ENCODE data around the gene HTT.

Gene HTT

DNA sequence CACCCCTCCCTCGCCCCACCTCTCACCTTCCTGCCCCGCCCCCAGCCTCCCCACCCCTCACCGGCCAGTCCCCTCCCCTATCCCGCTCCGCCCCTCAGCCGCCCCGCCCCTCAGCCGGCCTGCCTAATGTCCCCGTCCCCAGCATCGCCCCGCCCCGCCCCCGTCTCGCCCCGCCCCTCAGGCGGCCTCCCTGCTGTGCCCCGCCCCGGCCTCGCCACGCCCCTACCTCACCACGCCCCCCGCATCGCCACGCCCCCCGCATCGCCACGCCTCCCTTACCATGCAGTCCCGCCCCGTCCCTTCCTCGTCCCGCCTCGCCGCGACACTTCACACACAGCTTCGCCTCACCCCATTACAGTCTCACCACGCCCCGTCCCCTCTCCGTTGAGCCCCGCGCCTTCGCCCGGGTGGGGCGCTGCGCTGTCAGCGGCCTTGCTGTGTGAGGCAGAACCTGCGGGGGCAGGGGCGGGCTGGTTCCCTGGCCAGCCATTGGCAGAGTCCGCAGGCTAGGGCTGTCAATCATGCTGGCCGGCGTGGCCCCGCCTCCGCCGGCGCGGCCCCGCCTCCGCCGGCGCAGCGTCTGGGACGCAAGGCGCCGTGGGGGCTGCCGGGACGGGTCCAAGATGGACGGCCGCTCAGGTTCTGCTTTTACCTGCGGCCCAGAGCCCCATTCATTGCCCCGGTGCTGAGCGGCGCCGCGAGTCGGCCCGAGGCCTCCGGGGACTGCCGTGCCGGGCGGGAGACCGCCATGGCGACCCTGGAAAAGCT, at the start of gene HTT, which contains the start of gene HTT-AS:
Gene HTT (plus strand): TSS at position 604 of the 768 bp plus-strand sequence. CDS start 145 bp downstream, at position 749.
Gene HTT-AS (minus strand): TSS at position 461 of the 768 bp plus-strand sequence.
- DNase-seq (ENCODE audit: low spot score), result peak; percentile 94

DNA sequence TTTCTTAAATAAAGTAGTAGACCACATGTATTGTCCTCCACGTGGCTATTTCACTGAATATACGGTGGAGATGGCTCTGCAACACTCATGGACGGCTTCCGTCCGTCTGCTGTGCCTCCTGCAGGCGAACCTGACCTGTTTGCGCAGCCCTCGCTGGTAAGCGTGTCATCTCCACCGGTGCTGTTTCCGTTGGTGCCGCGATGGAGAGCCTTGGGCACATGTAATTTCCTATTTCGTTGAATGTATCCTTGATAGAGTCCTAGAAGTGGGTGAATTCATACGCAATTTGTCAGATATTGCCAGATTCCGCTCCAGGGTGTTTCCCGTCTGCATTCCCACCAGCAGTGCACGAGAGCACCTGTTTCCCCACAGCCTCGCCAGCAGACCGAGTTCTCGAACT, 48.6 kb upstream of the HTT start:
- DNase-seq (ENCODE audit: low spot score), result no peak

DNA sequence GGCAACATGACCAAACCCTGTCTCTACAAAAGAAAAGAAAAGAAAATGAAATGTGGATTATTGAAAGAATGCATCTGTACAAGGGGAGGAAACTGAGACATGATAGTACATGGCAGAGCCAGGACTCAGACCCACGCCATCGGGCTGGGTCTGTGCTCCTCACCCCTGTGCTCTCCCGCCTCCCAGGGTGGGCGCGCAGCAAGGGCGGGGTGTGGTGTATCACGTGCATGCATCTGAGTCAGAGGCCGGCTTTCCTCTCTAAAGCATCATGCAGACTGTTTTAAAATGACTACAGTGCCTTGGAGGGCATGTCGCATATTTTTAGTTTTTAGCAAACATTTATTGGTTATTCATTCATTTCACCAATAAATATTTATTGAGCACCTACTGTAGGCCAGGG, 47.9 kb upstream of the HTT start:
- DNase-seq (ENCODE audit: low spot score), result no peak

DNA sequence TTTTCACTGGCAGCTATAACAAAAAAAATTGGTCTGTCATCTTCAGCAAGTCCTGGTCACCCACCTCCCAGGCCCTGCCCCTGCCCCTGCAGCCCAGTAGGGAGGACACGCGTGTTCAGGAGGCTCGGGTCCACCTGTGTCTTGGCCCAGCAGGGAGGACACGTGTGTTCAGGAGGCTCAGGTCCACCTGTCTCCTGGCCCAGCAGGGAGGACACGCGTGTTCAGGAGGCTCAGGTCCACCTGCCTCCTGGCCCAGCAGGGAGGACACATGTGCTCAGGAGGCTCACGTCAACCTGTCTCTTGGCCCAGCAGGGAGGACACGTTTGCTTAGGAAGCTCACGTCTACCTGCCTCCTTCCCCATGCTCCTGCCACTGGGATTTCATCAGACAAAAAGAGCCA, 45.0 kb upstream of the HTT start:
- DNase-seq (ENCODE audit: low spot score), result no peak

DNA sequence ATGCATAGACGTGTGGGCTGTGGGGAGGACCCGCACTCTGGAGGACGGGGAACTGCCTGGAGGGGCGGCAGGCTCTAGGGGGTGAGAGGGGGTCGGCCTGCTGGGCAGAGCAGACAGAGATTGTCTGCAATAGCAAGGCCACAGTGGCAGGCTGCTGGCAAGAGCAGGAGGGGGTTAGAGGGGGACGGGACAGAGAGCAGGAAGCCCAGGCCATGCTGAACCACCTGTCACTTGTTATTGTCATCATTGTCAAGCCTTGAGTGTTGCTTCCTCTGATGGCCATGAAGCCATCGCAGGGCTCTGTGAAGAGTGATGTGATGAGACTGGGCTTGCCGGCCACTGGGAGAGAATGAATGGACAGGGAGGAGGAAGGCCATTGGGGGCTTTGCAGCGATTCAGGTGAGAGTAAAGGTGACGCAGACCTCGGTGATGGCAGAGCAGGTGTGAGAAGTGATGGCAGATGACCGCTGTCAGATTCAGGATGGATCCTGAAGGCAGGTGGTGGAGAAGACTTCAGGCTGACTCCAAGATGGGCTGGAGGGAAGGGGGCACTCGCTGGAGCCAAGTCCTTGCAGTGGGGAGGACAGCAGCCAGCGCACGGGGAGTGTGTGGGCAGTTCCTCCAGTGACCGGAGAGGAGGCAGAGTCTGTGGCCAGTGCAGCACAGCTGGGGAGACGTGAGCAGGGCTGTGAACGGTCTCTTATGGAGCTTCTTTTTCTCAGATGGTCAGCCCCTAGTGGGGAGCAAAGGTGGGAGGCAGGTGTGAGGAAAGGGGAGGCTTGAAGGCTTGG, 43.7 kb upstream of the HTT start:
- no peak for DNase-seq (ENCODE audit: low spot score)

DNA sequence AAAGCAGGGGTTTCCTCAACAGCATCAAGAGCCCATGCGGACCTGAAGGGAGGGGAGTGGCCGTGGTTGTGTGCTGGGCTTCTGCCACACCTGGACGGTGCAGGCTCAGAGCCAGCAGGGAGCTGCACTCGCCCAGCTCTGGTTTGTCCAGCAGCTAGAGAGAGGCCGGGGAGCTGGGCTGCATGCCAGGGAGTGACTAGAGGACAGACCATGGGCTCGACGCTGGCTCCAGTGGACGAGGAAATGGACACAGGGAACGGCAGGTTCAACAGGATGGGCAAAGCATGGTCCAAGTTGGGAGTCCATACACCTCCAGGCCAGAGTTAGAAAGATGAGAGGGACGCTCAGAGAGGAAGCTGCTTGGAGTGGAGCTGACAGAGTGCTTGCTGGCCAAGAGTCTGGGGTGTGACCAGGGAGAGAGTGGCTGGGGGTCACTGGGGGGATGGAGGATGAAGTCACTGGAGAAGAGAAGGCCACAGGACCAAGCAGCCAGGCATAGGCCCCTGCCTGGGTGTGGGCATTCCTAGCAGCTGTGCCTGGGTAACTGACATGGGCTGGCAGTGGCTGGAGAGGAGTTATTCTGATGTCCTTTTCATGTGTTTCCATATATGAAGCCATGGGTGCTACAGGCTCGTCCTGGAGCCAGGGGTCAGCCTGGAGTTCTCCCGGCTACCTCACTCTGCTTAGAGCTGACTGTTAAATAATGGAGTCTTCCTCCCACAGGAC, 43.0 kb upstream of the HTT start:
- DNase-seq (ENCODE audit: low spot score), result no peak

DNA sequence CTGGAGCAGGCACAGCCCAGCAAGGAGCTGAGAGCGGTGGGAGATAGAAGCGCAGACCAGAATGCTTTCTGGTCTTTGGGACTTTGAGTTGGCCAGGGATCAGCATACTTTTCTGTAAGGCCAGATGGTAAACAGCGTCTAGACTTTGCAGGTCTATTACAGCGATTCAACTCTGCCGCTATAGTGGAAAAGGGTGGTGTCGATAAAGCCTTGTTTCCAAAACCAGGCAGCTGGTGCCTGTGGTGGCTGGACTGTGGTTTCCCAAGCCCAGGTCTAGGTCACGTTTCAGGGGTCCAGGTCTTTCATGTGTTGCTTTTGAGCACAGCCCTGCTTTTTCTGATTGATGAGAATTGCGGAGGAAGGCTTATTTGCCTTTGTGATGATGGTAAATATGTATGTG, 40.2 kb upstream of the HTT start:
- no peak for DNase-seq (ENCODE audit: low spot score)

DNA sequence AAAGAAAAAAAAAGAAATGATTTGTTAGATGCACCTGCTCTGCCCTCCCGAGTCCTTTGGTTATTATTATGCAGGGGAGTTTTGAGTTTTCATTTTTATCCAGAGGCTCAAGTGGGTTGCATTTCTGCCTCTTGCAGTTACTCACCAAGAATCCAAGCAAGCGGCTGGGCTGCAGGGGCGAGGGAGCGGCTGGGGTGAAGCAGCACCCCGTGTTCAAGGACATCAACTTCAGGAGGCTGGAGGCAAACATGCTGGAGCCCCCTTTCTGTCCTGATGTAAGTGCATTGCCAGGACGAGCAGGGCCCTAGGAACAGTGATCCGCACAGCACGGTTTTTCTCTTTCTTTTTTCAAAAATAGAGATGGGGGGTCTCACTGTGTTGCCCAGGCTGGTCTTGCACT, 39.2 kb upstream of the HTT start:
- DNase-seq (ENCODE audit: low spot score), result no peak

DNA sequence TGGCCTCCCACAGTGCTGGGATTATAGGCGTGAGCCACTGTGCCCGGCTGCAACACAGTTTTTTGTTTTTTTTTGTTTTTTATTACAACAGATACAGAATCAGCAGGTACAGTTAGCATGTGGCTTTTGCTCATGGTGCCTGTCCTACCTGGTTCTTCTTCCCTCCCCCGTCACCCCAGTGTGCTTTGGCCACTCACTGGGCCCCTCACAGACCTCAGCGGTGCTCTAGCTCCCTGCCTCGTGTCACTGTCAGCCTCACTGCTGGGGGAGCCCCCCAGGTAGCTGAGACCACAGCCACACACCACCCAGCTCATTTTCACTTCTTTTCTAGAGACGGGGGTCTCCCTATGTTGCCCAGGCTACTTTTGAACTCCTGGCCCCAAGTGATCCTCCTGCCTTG, 38.8 kb upstream of the HTT start:
- DNase-seq (ENCODE audit: low spot score), result no peak

DNA sequence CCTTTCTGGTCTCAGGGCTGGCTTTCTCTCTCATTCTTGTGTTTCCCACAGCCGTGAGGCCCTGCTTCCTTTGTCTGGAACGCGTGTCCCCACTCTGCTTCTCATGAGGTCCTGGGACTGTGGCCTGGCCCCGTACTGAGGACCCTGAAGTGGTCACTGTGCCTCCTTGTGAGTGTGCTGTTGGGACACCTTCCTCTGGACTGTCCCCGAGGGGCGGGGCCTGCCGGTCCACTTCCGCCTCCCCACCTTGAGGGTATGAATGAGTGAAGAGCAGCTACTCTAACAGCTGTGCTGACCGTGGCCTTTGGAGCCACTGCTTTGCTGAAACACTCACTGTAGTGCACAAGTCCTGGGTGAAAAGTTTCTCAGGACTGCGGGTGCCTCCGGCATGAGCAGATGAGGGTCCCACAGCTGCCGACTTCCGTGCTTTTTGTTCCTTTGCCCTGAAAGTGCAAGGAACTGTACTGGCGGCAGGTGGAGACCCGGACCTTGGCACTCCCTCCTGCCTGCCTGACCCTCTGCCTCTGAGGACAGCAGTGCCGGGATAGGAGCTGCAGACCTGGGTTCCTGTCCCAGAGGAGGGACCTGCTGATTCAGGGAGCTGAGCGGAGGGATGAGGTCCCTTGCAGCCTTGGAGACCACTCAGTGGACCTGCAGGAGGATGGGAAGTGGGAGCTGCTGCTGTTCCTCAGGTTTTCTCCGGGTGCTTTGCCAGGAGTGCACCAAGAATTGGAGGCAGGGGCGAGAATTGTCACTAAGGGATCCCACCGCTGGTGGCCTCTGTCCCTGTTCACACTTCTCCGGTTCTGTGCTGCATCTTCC, 38.1 kb upstream of the HTT start:
- DNase-seq (ENCODE audit: low spot score), result no peak

DNA sequence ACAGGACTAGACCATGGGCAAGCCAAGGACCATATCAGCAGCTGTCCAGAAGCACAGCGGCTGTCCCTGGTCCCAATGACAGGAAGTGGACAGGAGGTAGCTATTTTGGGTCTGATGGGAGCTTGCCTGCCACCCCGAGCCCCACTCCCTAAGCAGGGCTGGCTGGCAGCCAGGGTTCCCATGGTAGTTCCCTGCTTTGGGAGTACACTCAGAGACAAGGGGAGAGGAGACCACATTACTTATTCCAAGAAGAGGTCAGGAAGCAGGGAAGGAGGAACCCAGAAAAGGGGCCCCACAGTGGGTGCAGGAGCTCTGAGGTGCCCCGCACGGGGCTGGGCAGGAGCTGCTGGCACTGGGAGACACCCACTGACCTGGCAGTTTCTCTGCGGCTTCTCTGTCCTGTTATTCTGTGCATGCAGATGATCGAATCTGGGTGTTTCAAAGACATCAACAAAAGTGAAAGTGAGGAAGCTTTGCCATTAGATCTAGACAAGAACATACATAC, 36.5 kb upstream of the HTT start:
- DNase-seq (ENCODE audit: low spot score), result no peak

DNA sequence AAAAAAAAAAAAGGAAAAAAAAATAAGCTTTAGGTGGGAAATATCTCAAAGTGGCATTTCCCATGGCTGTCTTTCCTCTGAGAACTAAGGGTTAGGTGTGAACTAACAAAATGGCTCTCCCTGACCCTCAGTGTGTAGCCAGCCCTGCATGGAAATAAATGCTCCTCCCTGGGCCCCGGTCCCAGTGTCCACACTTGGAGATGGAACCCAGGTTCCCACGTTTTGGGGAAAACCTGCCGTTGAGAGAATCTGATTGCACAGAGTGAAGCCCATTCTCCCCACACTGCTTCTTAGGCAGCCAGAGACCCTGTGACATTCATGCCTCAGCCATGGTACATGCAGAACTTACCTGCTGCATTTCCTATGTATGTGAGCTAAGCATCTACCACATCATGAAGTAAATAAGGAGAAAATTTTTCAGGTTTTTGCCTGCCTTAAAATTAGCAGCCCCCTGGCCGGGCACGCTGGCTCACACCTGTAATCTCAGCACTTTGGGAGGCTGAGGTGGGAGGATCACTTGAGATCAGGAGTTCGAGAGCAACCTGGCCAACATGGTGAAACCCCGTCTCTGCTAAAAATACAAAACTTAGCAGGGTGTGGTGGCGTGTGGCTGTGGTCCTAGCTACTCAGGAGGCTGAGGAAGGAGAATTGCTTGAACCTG, 34.6 kb upstream of the HTT start:
- DNase-seq (ENCODE audit: low spot score), result no peak

DNA sequence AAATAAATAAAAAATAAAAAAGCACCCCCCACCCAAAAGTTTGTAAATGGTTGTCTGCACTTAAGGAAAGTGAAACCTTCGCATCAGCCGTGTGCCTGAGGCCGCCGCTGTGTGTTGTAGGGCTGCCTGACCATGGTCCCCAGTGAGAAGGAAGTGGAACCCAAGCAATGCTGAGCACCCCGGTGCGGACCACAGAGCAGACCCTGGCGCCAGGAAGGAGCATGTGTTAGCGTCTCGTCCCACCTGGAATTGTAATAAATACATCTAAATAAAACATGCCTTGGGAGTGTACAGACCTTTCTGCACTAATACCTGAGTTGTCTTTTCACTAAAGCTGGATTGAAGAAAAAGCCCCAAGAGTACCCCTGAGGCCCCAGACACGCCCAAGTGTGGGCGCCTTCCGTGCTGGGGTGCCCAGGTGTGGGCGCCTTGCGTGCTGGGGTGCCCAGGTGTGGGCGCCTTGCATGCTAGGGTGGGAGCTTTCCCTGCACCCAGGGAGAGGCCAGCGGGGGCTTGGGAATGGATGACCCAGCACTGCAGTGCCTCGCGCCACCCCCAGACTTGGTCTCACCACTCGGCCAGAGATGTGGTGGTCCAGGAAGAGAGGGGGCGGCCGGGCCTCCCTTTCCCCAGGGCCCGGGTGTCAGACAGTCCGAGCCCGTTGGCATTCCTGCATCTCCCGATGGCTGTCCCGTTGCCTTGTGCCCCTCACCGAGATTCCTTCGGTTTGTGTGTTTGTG, 33.9 kb upstream of the HTT start:
- DNase-seq (ENCODE audit: low spot score), result no peak

DNA sequence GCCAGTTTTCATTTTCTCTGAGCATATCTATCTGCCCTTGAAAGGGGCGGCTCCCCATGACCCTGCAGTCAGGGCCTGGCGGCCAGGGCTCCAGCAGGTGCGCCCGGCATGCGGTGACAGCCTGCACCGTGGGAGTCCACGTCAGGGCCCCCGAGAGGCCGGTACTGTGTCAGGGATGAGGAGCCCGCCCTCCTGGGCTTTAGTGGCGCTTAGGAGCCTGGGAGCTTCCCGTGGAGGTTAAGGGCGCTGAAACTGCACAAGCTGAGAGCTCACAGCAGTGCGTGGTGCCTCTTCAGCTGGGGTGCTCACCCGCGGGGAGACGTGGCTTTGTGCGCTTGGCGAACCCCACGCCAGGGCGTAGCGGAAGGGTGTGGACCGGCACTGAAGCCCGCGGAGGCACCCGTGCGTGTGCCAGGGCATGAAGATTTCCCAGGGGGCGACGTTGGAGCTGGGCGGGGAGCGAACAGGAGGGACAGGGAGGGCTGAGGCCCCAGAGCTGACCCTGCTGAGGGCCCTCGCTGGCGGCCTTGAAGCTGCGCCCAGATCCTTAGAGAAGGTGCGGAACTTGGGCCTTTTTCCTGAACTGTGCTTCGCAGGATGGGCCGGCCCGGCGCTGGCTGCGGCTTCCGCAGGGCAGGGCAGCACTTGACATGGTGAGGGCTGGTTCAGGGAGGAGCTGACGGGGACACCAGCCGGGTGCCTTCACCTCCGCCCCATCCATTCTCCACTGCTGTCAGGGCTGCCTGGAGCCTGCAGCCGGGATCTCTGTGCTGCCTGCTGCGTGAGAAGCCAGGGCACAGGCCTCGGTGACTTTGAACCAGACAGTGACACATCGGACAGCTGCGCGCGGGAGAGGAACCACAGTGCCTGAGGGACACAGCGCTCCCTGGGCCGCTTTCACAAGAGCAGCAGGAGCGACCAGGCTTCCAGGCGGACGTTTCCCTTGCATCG, 33.0 kb upstream of the HTT start:
- peak; percentile 70 for DNase-seq (ENCODE audit: low spot score)

DNA sequence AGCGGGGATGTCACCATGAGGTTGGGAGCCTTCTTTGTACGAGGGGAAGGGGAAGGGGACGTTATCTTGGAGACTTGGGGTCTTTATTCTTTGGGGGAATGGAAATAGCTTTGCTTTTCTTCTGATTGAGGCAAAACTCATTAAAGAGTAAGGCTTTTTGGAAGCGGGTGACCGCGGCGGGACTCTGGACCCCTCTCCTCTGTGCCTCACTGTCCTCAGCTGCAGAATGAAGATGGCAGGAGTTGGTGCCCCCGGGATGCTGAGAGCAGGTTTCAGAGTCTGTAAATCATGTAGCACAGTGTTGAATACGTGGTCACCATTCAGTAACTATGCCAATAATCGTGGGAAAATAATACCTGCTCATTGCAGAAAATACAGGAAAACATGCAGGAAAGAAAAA, 32.3 kb upstream of the HTT start:
- no peak for DNase-seq (ENCODE audit: low spot score)

DNA sequence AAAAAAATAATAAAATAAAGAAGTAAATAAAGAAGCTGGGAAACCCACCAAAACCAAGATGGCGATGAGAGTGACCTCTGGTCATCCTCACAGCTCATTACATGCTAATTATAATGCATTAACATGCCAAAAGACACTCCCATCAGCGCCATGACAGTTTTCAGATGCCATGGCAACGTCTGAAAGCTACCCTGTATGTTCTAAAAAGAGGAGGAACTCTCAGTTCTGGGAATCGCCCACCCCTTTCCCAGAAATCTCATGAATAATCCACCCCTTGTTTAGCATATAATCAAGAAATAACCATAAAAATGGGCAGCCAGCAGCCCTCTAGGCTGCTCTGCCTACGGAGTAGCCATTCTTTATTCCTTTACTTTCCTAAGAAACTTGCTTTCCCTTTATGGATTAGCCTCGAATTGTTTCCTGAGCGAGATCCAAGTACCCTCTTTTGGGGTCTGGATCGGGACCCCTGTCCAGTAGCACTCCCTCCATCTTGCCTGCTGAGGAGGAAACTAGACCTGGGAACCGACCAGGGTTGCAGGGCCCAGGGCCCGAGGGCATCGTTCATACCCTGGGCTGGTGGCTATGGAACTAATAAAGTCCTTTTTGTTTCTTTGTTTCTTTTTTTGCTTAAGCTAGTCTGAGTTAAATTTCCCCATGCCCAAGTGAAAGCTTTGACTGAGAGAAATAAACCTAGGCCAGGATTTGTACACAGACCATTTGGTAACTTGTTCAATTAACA, 31.0 kb upstream of the HTT start:
- DNase-seq (ENCODE audit: low spot score), result no peak

DNA sequence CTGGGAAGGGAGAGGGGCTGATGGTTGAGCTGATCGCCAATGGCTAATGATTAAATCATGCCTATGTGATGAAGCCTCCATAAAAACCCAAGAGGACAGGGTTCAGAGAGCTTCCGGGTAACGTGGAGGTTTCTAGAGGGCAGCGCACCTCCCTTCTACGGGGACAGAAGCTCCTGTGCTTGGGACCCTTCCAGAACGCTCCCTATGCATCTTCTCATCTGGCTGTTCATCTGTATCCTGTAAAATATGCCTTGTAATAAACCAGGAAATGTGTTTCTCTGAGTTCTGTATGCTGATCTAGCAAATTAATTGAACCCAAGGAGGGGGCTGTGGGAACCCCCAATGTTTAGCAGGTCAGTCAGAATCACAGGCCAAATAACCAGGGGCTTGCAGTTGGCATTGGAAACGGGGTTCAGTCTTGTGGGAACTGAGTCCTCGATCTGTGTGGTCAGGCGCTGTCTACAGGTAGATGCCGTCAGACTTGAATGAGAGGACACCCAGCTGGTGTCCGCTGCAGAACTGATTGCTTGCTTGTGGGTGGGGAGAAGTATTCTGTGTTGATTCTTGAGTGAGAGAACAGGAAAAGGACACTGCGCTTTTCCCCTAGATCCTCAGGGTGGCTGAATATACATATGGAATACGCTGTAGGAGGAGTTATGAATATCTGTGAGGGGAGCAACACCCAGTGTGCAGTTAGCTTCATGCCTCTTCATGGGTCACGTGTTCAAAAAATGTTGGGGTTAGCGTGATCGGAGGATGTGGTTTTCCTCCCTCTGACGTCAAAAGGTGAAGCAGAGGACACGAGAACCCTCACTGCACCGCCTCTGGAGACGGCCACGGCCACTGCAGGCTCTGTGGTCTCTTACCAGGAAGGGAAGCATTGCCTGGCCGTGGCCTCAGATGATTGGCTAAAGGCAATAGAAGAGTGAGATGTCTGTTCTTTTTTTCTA, 29.3 kb upstream of the HTT start:
- peak; percentile 12 for DNase-seq (ENCODE audit: low spot score)
